Endothelial cell of umbilical vein (primary cell): ENCODE results near the gene SRGAP1. TPM values are rescaled to one million over a fixed set of nuclear protein-coding genes. Genes with fewer than 3 reads are reported as not detected.

Source experiments
- BruUV-seq: library from RNA; stranded (reverse); fragments of 400-500 nt; replicated peaks from 2 replicates; lab custom pipeline; 2021; lab: Mats Ljungman, UMichigan
- CTCF ChIA-PET: fragments of 300-600, 350-600 bp; sonication (Branson Sonifier 250); formaldehyde crosslinking; loops from one replicate; lab custom pipeline; 2021; ENCODE audit warnings: antibody characterized with exemption, inconsistent platforms; lab: Charles Lee
- POLR2A ChIA-PET: fragments of 300-600, 350-600 bp; sonication (Branson Sonifier 250); formaldehyde crosslinking; loops from one replicate; lab custom pipeline; 2021; ENCODE audit warnings: antibody characterized with exemption, inconsistent platforms; lab: Charles Lee
- DNase-seq: peaks from one replicate; pipeline ENCODE4 v3.0.0-alpha.2; 2011; ENCODE audit warnings: low read depth, low spot score
- FAIRE-seq: peaks from 2 replicates; lab custom pipeline; 2011; peaks lifted over from hg19 to GRCh38; lab: Jason Lieb, UNC
- H2AFZ ChIP-seq: 2 replicates; pipeline ENCODE4 v1.6.0; 2012; ENCODE audit warnings: low read depth, low read length, control low read depth, inconsistent platforms
- H3K27ac ChIP-seq: 2 replicates; pipeline ENCODE4 v1.5.1; 2011; ENCODE audit warnings: low read depth, mild to moderate bottlenecking, control low read depth, low read length, moderate library complexity; ENCODE audit not compliant: insufficient read depth
- H3K27me3 ChIP-seq, 2 experiments: 2 replicates each; pipeline versions ENCODE4 v1.6.0 to v1.6.1; 2011; ENCODE audit warnings: low read length in 2 of 2, mixed read lengths in 1 of 2; ENCODE audit not compliant: control insufficient read depth in 2 of 2, insufficient read depth in 2 of 2
- H3K36me3 ChIP-seq, 2 experiments: 2 replicates in 1 of 2; 3 replicates in 1 of 2; pipeline ENCODE4 v1.5.1; 2011; ENCODE audit warnings: low read length in 2 of 2, mild to moderate bottlenecking in 1 of 2, moderate library complexity in 1 of 2; ENCODE audit not compliant: control insufficient read depth in 2 of 2, insufficient read depth in 2 of 2; ENCODE audit errors: extremely low read depth in 1 of 2
- H3K4me1 ChIP-seq: 3 replicates; pipeline ENCODE4 v1.5.1; 2011; ENCODE audit warnings: mild to moderate bottlenecking, low read length; ENCODE audit not compliant: control insufficient read depth, insufficient read depth; ENCODE audit errors: extremely low read depth
- H3K4me2 ChIP-seq: 2 replicates; pipeline ENCODE4 v1.6.1; 2011; ENCODE audit warnings: low read length, control low read depth, mixed read lengths; ENCODE audit not compliant: insufficient read depth
- H3K4me3 ChIP-seq, 3 experiments: fragments of 200-600 bp in 1 of 3; sonication (generic), shearing (Covaris generic) in 1 of 3; replicated peaks in 1 of 3; 2 replicates each; pipeline ENCODE4 v1.5.1; 2011 to 2016; ENCODE audit warnings: control low read depth in 3 of 3, low read length in 3 of 3, mild to moderate bottlenecking in 2 of 3, inconsistent platforms in 1 of 3, low read depth in 1 of 3, moderate library complexity in 1 of 3; ENCODE audit not compliant: insufficient read depth in 1 of 3
- H3K79me2 ChIP-seq: 2 replicates; pipeline ENCODE4 v1.6.0; 2012; ENCODE audit warnings: low read length, inconsistent platforms; ENCODE audit not compliant: control insufficient read depth, insufficient read depth
- H3K9ac ChIP-seq: replicated peaks from 2 replicates; pipeline ENCODE3; 2011; ENCODE audit warnings: low read length, control low read depth; ENCODE audit not compliant: insufficient read depth; ENCODE audit errors: extremely low read depth
- H3K9me1 ChIP-seq: replicated peaks from 3 replicates; pipeline ENCODE4 v1.6.0; 2011; ENCODE audit warnings: mild to moderate bottlenecking, low read length; ENCODE audit not compliant: control insufficient read depth, insufficient read depth; ENCODE audit errors: extremely low read depth
- H3K9me3 ChIP-seq: replicated peaks from 2 replicates; pipeline ENCODE4 v1.5.1; 2012; ENCODE audit warnings: low read length, inconsistent platforms; ENCODE audit not compliant: control insufficient read depth, insufficient read depth
- H4K20me1 ChIP-seq: replicated peaks from 2 replicates; pipeline ENCODE3; 2011; ENCODE audit warnings: mild to moderate bottlenecking, low read length; ENCODE audit not compliant: control insufficient read depth, insufficient read depth; ENCODE audit errors: extremely low read depth
- JUN ChIP-seq: IDR thresholded peaks from 2 replicates; pipeline ENCODE4 v1.6.1; 2011; ENCODE audit warnings: borderline replicate concordance, low read depth; ENCODE audit not compliant: insufficient read length, insufficient read depth
- MAX ChIP-seq: IDR thresholded peaks from 2 replicates; pipeline ENCODE4 v1.6.1; 2011; ENCODE audit not compliant: insufficient read depth, insufficient read length
- MYC ChIP-seq: IDR thresholded peaks from one replicate; pipeline ENCODE4 v1.6.1; 2011; ENCODE audit warnings: mild to moderate bottlenecking, low read depth, low read length
- POLR2AphosphoS5 ChIP-seq: IDR thresholded peaks from 2 replicates; pipeline ENCODE4 v1.6.1; 2012; ENCODE audit warnings: low read depth, mild to moderate bottlenecking, control low read depth, low read length, moderate library complexity; ENCODE audit not compliant: insufficient read depth
- dilution Hi-C: fragments of 300-500 bp; cut with MboI; formaldehyde crosslinking; loops from one replicate; pipeline ENCODE4 v1.15.0; 2019; ENCODE audit warnings: low sequenced_read_pairs; ENCODE audit not compliant: extremely low pct_ligation_motif_present
- intact Hi-C: fragments of 100-400 bp; cut with micrococcal nuclease; formaldehyde crosslinking; loops from one replicate; pipeline ENCODE4 v1.10.0; 2022
- polyA plus RNA-seq, 4 experiments: library from polyadenylated mRNA; depleted of rRNA in 3 of 4; stranded (reverse) in 3 of 4; unstranded in 1 of 4; fragments of >200 nt; gene quantifications; 2 replicates each; pipeline versions ENCODE4 v1.2.1 to v1.2.3, GENCODE V29; 2011 to 2012; ENCODE audit warnings: missing spikeins in 1 of 4
- total RNA-seq: library from RNA; stranded (reverse); gene quantifications from 2 replicates; pipeline ENCODE4 v1.2.3, GENCODE V29; 2021
- TF ChIP-seq, protein P1 (sequence below), 2 donors: IDR thresholded peaks; 1 replicate in 1 of 2; 2 replicates in 1 of 2; pipeline ENCODE4 v1.5.1; 2011; ENCODE audit warnings: low read length in 2 of 2, mild to moderate bottlenecking in 2 of 2, moderate library complexity in 2 of 2, control low read depth in 1 of 2, inconsistent platforms in 1 of 2, low read depth in 1 of 2; ENCODE audit not compliant: insufficient read depth in 1 of 2; ENCODE audit errors: extremely low read depth in 1 of 2

The SRGAP1 gene
- total and polyA plus RNA-seq, 2 donors (not counting 3 experiments of a cell fraction or from before 2014, with no cell fraction given): 4.9 to 16.3 TPM

DNA sequence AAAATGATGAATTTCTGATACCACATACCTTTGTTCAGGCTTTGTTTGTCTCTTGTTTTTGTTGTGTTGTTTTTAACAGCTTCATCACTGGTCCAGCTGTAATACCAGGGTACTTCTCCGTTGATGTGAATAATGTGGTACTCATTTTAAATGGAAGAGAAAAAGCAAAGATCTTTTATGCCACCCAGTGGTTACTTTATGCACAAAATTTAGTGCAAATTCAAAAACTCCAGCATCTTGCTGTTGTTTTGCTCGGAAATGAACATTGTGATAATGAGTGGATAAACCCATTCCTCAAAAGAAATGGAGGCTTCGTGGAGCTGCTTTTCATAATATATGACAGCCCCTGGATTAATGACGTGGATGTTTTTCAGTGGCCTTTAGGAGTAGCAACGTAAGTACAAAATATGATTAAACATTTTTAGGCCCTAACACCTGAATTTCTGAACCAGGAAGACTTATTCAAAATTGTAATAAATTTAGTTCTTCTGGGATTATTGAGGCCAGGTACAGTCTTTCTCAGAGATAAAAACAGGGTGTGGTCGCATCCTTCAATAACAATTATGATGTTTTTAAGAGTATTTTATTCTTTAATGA is 42.4 kb upstream of the SRGAP1 start:
- BruUV-seq: no TSS peak
- POLR2A ChIA-PET: no interaction called here
- Histone ChIP-seq H2AFZ (no peak overlapping the region), H3K9ac (no peak overlapping the region), H3K4me1 (no peaks in the 10 kb centered on the region), H3K79me2 (no peaks in the 10 kb centered on the region), H3K27me3 (no peaks in the 10 kb centered on the region), H3K9me1 (no peaks in the 10 kb centered on the region), H3K4me2 (no peak overlapping the region), H3K27ac (no peak overlapping the region), H3K36me3 (peaks cover 1 to 3% of the 10 kb centered on the region in 2 experiments), H3K4me3 (no peak overlapping the region), H3K9me3 (no peaks in the 10 kb centered on the region), H4K20me1 (no peaks in the 10 kb centered on the region)
- CTCF ChIA-PET: interaction anchor here (0.7 to 2.8 kb wide), 12 partner anchors 10 to 698 kb away, joined by 3 to 13 read pairs (median 4); no protein-coding TSS in a partner anchor
- DNase-seq (peak; percentile 43), FAIRE-seq (peak; percentile 59)
- no peak for TF ChIP-seq POLR2AphosphoS5
- TF ChIP-seq, protein P1, sequence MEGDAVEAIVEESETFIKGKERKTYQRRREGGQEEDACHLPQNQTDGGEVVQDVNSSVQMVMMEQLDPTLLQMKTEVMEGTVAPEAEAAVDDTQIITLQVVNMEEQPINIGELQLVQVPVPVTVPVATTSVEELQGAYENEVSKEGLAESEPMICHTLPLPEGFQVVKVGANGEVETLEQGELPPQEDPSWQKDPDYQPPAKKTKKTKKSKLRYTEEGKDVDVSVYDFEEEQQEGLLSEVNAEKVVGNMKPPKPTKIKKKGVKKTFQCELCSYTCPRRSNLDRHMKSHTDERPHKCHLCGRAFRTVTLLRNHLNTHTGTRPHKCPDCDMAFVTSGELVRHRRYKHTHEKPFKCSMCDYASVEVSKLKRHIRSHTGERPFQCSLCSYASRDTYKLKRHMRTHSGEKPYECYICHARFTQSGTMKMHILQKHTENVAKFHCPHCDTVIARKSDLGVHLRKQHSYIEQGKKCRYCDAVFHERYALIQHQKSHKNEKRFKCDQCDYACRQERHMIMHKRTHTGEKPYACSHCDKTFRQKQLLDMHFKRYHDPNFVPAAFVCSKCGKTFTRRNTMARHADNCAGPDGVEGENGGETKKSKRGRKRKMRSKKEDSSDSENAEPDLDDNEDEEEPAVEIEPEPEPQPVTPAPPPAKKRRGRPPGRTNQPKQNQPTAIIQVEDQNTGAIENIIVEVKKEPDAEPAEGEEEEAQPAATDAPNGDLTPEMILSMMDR (IDR thresholded peaks at IDR 0.05; ENCODE audit: extremely low read depth in 1 of 2, insufficient read depth in 1 of 2, low read depth in 1 of 2, low read length in 2 of 2): peak; percentile 31
- intact Hi-C loops: loop anchor here (1.0 to 5.0 kb wide), 4 partner anchors 130 to 699 kb away; no protein-coding TSS in a partner anchor
- dilution Hi-C loops: no loop called here

DNA sequence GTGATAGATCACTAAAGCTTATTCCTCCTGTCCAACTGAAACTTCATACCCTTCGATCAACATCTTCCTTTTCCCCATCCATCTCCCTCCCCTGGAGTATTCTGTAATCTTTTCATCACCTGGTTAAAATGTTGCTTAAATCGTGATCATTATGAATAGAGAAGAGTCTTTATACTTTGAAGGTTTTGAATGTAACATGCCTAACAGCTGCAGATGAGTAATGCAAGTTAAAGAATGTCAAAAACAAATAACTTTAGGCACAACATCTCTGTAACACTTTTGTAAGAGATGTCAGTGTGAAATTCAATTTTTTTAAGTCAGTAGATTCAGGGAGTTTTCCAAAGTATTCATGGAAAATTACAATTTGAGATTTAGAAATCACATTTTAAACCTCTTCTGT is 39.8 kb upstream of the SRGAP1 start:
- CTCF ChIA-PET: no interaction called here
- no TSS peak for BruUV-seq
- DNase-seq (no peak), FAIRE-seq (no peak)
- POLR2A ChIA-PET: no interaction called here
- Histone ChIP-seq H3K36me3 (peaks cover 1 to 3% of the 10 kb centered on the region in 2 experiments), H3K9me1 (no peaks in the 10 kb centered on the region), H3K9me3 (no peaks in the 10 kb centered on the region), H3K27ac (no peak overlapping the region), H3K4me2 (no peak overlapping the region), H3K4me1 (no peaks in the 10 kb centered on the region), H3K9ac (no peak overlapping the region), H3K27me3 (no peaks in the 10 kb centered on the region), H4K20me1 (no peaks in the 10 kb centered on the region), H3K4me3 (no peak overlapping the region), H2AFZ (no peak overlapping the region), H3K79me2 (no peaks in the 10 kb centered on the region)
- TF ChIP-seq MYC (no peak), MAX (no peak), POLR2AphosphoS5 (no peak), JUN (no peak)
- TF ChIP-seq, protein P1 (IDR thresholded peaks at IDR 0.05; ENCODE audit: extremely low read depth in 1 of 2, insufficient read depth in 1 of 2, low read depth in 1 of 2, low read length in 2 of 2): no peak
- dilution Hi-C loops: no loop called here
- intact Hi-C loops: loop anchor here (5.0 kb wide), 1 partner anchor 132 kb away; no protein-coding TSS in a partner anchor
